NCI-H2171 treated with DMSO at 0.1 percent for 48 hours (cell line): ENCODE results near the gene PON3.

Source experiments
- DNase-seq: peaks from one replicate; lab custom pipeline; 2025; lab: John Stamatoyannopoulos, UW

Gene PON3

DNA sequence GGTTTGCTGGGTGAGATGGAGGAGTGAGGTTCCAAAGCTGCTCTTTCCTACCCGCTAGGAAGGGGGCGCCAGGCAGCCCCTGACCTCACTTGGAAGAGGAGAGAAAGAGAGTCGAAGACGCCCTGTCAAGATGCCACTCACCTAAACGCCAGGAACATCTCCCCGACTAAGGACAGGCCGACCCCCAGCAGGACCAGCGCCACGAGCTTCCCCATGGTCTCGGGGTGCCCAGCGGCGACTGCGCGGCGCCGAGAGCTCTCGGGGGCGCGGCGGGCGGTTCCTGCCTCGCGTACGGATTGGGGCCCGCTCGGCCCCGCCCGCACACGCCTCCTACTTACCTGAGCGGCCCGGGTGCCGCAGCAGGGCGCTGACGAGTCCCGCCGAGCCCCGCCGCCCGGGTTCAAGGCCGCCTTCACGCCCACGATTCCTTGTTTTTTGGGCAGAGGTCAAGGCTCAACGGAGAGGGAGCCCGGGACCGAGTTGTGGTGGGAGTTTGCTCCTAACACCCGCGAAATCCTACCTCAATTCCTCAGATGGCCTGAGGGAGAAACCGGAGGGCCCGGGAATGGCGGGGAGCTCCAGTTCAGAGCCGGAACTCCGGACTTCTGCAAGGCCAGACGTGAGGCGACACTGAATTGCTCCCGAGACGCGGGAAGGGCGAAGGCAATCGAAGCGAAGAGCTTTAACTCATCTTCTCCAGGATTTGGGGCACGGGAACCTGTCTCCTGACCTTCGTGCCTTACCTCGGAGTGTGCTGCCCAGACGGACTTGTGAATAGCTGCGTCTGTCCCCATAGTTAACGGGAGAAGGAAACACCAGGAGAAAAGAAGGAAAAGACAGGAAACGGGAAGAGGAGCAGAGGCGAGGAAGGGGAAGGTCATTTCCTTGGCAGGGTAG lies at the start of gene PON3:
PON3 (minus strand) TSS at position 240 of the 897 bp plus-strand sequence; CDS start at position 215, 25 bp downstream.
- DNase-seq: peak; percentile 65

- DNase-seq: no peak
These were observed 48.6 kb upstream of the PON3 start for GRCh38 chr7:95444796-95445195.

DNA sequence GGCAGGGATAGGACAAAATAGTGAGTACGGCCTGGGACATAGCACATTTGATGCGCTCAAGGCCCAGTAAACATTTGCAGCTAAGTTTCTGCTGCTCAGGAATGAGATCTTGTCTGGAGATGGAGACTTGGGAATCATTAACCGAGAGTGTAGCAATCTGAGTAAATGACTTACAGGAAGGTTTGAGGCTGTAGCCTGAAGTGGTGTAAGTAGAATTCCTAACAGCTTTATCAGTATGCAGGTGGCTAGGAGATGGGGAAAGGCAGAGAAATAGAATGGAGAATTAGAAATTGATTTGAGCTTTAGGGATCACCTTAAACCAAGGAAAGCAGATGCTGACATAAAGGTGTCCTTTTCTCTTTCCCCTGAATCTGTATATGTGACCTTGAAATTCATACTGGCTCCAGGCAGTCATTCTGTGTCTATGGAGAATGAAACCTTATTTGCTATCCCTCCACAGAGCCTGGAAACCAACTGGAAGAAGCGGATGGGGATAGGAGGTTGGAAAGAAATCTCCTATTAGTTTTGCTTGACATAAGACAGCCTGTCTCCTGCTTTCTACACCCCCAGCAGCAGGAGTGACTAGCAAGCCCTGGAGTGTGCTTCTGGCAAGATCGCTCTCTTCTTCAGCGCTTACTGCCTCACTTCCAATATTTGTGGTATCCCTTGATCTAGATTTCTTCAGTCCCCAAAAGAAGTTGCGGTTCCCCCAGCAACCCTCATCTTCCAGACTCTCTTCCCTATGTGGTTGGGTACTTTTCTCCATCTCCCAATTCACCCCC lies 45.1 kb upstream of the PON3 start:
- DNase-seq: no peak

GRCh38 chr7:95440394-95441038 lies 44.3 kb upstream of the PON3 start:
- no peak for DNase-seq

- DNase-seq: no peak
These were observed 40.2 kb upstream of the PON3 start for GRCh38 chr7:95436407-95436806.

DNA sequence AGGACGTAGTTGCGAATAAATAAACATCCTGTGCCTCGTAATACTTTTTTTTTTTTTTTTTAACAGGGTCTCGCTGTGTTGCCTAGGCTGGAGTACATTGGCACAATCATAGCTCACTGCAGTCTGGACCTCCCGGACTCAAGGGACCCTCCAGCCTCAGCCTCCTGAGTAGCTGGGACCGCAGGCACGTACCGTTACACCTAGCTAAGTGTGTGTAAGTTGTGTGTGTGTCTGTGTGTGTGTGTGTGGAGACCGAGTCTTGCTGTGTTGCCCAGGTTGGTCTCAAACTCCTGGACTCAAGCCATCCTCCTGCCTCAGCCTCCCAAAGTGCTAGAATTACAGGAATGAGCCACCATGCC lies 39.2 kb upstream of the PON3 start:
- no peak for DNase-seq

DNA sequence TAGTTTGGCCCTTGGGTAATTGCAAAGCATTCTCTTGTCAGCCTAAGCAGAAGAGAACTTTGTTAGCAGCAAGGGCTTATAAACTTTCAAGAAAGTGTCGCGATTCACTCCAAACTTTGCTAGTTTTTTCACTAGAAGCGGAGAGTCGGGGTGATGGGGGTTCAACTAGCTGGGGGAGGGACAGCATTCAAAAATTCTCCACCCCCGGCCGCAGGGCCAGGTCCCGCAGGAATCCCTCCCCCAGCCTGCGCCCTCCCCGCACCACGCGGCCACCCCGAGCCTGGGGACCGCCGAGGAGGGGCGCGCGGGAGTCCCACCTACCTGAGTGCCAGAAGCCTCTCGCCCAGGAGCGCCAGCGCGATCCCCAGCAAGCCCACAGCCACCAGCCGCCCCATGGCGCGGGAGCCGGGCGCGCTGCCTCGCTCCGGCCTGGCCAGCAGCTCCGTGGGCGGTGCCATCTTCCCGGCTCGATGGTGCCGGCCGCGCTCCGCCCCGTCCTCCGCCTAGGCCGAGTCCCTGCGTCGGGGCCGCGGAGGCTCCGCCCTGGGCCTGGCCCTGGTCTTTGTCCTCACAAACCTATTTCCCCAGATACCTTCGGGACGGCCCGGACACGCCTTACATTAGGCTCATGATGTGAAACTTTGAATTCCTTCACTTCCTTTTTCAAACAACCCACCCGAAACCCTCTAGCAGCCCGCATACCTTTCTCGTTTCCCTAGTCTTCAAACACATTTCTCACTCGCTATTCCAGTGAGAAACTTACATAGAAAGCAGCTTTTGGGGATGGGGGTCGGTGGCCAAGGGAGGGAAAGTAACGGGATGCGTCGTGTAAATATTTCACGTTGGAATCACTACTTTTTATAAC lies 38.6 kb upstream of the PON3 start, which contains the start of gene PON2:
PON2 (minus strand) TSS at position 472 of the 865 bp plus-strand sequence; CDS start at position 395, 77 bp downstream.
- DNase-seq: peak; percentile 35

DNA sequence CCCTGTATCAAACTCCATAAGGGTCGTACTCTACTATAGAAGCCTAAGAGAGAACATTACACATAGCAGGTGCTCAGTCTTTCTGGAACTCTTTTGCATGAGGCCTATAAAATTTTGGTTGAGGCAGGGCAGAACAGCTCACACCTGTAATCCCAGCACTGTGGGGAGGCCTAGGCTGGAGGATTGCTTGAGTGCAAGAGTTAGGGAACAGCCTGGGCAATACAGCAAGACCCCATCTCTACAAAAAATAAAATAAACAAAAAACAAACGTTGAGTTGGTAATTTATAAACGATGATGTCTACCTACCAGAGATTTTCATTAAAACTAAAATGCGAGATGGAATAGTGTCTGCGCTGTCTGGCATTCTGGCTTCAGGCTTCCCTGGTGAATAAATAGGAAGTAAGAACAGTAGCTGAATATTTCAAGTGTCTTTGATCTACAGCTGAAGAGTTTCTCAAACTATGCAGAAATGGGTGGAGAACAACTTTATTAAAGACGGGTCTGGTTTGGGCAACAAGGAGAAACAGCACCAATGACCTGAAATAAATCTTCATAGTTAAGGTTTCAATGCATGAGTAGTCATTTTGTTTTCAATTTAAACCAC lies 37.9 kb upstream of the PON3 start:
- no peak for DNase-seq

DNA sequence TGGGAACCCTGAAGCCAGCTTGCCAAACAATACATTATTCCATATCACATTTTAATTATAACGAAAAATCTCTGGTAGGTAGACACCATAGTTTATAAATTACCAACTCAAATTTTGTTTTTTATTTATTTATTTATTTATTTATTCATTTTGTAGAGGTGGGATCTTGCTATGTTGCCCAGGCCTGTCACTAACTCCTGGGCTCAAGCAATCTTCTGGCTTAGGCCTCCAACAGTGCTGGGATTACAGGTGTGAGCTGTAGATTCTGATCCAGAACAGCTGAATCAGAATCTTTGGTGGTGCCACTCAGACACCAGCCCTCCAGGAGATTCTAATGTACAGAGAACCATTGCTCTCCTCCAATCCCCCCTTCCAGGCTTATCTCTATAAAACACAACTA lies 37.0 kb upstream of the PON3 start:
- DNase-seq: no peak

DNA sequence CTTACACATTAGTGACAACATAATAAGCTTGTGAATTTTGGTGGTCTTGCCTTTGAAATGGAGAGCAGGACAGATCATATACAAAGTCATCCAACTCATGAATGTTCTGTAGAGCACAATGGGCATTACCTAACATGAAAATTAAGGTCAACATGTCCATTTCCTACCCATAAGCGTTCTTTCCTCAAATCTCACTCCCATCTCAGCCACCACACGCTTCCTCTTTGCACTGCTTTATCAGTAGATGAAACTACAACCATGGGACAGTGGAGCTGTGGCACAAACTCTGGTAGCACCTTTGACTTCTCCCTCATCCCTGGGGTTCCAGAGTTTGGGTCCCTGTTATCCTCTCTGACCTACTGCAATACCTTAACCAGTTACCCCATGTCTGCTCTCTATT lies 36.4 kb upstream of the PON3 start:
- no peak for DNase-seq

- DNase-seq: no peak
These were observed 34.7 kb upstream of the PON3 start for GRCh38 chr7:95430864-95431263.

DNA sequence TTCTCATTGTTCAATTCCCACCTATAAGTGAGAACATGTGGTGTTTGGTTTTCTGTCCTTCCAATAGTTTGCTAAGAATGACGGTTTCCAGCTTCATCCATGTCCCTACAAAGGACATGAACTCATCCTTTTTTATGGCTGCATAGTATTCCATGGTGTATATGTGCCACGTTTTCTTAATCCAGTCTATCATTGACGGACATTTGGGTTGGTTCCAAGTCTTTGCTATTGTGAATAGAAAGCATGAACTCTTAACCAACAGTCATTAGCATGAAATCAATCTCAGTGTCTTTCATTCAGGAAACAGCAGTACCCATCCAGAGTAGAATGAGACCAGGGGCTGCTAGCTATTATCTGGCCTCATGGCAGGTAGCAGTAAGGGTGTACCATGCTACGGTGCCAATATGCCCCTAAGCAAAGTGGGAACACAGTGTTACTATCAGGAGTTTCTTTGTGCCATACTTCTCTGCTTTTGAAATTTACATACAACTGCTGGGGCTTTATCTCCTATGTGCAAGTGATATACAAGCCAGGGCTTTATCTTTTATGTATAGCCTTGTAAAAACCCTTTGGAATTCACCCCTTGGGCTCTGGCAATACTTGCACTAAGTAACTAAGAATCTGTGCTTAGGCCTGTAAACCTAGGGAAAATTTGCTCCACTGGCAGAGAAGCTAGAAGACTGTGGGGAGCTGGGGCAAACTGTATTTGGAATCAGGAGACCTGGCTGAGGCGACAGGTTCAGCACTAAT lies 33.2 kb upstream of the PON3 start:
- no peak for DNase-seq

GRCh38 chr7:95427914-95428516 lies 31.8 kb upstream of the PON3 start:
- no peak for DNase-seq

DNA sequence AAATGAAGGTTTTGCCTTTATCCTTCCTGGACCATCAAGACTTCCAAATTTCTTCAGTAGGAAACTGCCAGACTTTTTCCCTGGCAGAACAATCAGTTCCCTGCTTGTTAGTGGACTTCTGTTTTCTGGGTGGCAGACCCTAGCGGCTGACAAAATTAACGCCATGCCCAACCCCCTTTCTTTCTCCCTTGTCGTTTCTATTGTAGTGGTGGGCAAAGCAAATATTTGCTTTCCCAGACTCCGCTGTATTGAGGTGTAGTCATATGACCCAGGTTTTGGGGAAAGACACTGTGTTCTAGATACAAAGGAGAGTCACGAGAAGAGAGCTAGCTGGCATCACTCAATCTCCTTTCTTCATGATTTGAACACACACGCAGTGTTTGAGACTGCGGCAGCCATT lies 31.0 kb upstream of the PON3 start:
- no peak for DNase-seq

DNA sequence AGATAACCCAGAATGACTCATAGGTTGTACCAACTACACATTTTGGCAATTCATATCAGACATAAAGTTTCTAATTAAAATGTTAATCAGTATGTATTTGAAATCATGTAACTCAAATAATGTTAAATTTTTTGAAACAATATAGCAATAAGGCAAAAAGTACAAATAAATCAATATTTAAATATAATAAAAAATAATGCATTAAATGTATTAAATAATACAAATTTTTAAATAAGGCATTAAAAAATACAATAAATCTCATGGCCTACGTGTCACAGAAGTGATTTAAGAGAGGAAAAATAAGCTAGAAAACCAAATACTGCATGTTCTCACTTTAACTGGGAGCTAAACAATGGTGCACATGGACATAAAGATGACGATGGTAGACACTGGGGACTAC lies 29.5 kb upstream of the PON3 start:
- DNase-seq: no peak

GRCh38 chr7:95424716-95425115 lies 28.5 kb upstream of the PON3 start:
- DNase-seq: no peak

DNA sequence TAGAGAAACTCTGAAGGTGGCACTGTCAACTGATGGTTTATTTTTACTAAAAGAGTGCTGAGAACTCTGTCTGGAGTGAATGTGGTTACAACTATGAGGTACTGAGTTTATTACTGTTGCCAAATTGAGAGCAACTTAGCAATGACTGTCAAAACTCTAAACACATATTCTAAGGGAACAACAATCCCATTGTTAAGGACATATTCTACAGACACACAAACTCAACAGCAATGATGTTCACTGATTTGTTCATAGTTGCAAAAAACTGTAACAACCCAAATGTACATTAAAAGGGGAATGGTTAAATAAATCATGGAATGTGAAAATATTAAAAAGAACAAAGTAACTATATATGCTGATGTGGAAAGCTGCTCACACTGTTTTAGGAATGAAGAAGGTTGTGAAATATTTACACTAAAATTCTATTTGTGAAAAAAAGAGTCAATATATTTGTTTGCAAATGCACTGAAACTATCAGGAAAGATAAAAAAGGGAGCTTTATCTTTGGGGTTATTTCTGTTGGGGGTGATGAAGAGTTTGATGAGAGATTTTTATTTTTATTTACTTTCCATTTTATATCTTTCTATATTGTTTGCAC lies 25.8 kb upstream of the PON3 start:
- DNase-seq: no peak

GRCh38 chr7:95421000-95421846 lies 25.0 kb upstream of the PON3 start:
- DNase-seq: peak; percentile 88

- no peak for DNase-seq
These were observed 15.9 kb upstream of the PON3 start for GRCh38 chr7:95412075-95412474.
